ENCODE data around the gene SLC43A2.

SLC43A2 gene

DNA sequence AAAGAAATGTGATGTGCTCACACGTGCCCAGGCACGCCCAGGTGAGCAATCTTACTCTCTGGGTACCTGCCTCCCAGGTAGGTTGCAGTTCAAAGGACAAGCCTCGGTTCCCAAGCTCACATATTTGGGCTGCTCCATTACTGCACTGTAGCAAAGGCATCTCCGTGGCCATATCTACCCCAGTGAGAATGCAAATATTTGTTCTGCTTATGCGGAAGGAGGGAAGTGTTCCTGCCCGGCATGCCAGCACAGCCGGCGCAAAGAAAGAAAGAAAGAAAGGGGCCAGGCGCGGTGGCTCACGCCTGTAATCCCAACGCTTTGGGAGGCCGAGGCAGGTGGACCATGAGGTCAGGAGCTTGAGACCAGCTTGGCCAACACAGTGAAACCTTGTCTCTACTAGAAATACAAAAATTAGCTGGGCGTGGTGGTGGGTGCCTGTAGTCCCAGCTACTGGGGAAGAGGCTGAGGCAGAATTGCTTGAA lies 30.7 kb downstream of the SLC43A2 start:
- TF ChIP-seq, protein P1, sequence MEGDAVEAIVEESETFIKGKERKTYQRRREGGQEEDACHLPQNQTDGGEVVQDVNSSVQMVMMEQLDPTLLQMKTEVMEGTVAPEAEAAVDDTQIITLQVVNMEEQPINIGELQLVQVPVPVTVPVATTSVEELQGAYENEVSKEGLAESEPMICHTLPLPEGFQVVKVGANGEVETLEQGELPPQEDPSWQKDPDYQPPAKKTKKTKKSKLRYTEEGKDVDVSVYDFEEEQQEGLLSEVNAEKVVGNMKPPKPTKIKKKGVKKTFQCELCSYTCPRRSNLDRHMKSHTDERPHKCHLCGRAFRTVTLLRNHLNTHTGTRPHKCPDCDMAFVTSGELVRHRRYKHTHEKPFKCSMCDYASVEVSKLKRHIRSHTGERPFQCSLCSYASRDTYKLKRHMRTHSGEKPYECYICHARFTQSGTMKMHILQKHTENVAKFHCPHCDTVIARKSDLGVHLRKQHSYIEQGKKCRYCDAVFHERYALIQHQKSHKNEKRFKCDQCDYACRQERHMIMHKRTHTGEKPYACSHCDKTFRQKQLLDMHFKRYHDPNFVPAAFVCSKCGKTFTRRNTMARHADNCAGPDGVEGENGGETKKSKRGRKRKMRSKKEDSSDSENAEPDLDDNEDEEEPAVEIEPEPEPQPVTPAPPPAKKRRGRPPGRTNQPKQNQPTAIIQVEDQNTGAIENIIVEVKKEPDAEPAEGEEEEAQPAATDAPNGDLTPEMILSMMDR (IDR thresholded peaks at IDR 0.05) = no peak

DNA sequence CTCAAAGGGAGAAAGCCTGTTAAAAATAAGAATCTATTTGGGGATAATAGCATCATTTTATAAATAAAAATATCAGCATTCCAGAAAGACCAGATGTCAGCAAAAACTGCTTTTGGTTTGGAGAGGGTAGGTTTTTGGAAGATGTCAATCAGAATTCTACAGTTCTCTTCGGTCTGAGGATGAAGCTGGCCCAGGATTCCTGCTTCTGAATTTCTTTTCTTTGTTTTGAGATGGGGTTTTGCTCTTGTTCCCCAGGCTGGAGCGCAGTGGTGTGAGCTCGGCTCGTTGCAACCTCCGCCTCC lies 35.1 kb downstream of the SLC43A2 start:
- TF ChIP-seq, protein P1 (IDR thresholded peaks at IDR 0.05) = no peak

DNA sequence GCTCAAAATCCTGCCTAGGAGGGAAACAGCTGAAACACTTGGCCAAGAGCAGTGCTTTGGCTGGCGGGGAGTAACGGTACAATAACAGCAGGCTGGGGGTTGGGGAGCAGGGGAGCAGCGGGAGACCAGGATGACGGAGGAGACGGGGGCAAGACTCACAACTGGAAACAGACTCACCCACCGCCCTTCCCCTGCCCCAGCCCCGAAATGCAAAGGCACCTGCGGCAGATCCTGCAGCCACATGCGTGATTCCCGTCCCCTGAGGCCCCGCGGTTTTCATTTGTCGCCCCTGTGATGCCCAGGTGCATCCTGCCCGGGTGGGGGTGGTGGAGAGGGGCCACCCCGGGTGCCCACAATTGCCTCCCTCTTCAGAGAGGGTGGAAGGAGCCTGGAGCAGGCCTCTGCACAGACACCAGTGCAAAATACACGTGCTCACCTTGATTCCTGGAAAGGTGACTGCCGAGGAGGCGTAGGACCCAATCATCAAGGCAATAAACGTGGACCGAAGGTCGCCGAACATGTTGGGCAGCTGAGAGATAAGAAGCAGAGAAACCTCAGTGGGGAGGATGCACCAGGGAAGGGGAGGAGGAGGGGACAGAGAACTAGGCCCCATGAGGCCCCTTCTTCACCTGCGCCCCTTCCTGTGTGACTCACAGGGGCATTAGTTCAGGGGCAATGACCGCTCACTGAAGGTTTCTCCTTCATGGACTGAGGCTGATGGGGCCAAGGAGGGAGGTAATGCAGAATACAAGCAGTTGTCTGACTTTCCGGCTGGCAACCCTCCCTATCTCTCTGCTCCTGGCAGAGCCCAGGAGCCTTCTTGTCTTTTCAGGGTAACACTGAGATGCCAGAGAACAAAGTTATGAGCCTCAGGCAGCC lies 35.6 kb downstream of the SLC43A2 start:
- TF ChIP-seq, protein P1 (IDR thresholded peaks at IDR 0.05) = no peak

DNA sequence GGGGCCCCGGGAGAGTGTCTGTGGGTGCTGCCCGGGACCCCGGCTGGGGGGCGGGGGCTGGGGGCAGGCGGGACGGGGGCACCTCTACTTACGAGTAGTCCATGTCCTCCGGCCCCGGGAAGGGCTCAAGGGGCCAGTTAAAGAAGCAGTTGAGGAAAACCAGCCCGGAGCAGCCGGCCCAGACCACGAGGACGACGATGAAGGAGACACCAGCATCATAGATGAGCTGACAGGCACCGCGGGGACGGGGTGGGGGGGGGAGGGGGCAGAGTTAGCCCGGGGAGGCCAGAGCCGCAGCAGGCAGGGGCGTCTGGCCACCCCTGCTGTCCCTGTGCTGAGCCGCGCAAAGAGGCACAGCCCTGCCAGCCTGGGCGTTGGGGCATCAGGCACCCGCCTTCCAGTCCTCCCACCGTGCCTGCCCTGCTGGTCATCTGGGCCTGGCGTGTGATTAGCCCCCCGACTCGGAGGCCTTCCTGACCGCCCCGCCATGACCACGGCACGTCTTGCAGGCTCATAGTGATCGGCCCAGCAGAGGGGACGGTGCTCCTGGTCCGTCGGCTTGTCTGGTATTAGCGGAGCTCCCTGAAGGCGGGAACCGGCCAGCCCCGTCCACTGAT lies 37.1 kb downstream of the SLC43A2 start:
- TF ChIP-seq, protein P1 (IDR thresholded peaks at IDR 0.05) = no peak

DNA sequence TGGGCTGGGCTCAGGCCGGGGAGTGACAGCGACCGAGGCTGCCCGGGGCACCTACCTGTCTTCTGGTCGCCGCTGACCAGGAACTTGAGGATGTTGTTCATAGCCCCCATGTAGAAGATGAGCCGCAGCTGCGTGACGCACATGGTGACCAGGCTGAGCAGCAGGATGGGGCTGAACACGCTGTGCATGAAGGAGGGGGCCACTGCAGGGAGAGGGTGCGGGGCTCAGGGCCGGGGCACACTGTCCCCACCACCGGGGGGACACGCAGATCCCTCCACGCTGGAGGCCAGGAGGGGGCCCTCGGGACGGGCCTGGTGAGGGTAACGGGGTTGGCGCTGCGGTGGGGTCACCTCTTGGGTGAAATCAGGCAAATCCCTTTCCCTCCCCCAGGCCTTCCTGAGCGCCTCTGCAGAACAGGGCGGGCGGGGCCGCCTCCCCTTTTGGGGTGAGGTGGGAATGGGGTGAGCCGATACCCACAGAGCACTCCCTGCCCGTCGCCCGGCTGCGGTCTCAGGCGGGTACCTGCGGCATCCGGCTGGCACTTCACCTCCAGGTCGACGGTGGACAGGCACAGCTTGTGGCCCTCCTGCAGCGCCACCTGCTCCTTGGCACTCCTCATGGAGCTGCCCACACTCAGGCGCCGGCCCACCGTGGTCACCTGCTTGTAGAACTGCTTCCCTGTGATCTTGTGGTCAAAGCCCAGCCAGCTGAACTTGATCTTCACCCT lies 37.7 kb downstream of the SLC43A2 start:
- TF ChIP-seq, protein P1 (IDR thresholded peaks at IDR 0.05) = no peak

DNA sequence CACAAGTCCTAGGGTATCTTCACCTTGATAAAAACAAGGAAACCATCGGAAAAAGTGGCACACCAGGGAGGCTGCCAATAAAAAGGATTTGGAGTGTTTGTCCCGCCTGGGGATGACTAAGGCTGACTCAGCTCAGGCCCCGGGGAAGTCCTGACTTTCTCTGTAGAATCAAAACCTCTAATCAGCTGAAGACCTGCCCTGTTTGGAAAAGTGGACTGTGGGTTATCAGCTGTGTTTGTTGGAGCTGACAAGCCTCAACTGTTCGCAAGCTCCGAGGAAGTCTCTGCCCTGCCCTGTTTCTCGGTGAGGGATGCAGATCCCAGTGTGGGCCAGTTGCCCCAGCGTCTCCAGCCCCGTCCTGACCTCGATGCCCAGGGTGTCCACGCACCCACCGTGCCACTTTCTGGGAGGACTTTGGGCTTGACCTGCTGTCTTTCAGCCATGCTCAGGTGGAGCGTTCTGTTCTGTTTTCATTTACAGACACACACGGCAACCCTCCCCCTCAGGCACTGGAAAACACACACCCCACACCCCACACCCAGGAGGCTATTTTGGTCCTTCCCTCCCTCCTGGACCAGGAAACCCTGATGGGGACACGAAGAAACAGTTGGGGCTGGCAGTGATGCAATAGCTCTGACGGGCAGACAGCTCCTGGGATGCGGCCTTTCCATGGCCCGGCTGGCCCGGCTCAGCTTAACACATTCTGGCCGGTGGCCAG lies 38.4 kb downstream of the SLC43A2 start:
- TF ChIP-seq, protein P1 (IDR thresholded peaks at IDR 0.05) = no peak
